Astrocyte of the spinal cord (primary cell): Measurements from ENCODE around the gene MCAM.
A peak's percentile ranks its signal among the peaks of the same experiment; 100 is the strongest.

ENCODE experiments used
- DNase-seq: peaks from one replicate; pipeline ENCODE4 v3.0.0; 2011; ENCODE audit warnings: low read depth, low spot score
- H3K4me3 ChIP-seq: 2 replicates; pipeline ENCODE4 v1.5.1; 2011; ENCODE audit warnings: low read depth, mild to moderate bottlenecking, low read length, moderate library complexity
- CTCF ChIP-seq: IDR thresholded peaks from 2 replicates; pipeline ENCODE4 v1.5.1; 2012; ENCODE audit warnings: low read depth, mild to moderate bottlenecking, low read length, inconsistent platforms
- in situ Hi-C: cut with HindIII; loops from 2 replicates; pipeline ENCODE4 v1.10.0; 2017; ENCODE audit warnings: low sequenced_read_pairs

MCAM gene

DNA sequence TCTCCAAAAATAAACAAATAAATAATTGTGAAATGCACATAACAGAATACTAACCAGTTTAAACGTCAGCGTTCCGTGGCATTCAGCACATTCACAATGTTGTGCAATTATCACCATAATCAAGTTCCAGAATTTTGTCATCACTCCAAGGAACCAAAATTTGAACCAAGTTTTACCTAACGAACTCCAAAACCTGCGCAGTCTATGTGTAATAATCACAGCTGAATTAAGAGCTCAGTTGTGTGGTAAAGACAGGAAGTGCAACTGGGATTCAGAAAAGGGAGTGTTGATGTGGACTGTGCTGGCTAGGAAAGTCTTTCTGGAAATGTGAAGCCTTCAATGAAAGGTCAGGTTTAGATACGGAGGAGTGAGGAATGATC lies 5.4 kb upstream of the MCAM start:
- TF ChIP-seq CTCF: no peak

GRCh38 chr11:119320776-119321524 lies 4.0 kb upstream of the MCAM start:
- in situ Hi-C loops: no loop called here

More for the DNA sequence above, 5.4 kb upstream of the MCAM start:
- in situ Hi-C loops: no loop called here
- no peak overlapping the region for H3K4me3 ChIP-seq
- DNase-seq: no peak

DNA sequence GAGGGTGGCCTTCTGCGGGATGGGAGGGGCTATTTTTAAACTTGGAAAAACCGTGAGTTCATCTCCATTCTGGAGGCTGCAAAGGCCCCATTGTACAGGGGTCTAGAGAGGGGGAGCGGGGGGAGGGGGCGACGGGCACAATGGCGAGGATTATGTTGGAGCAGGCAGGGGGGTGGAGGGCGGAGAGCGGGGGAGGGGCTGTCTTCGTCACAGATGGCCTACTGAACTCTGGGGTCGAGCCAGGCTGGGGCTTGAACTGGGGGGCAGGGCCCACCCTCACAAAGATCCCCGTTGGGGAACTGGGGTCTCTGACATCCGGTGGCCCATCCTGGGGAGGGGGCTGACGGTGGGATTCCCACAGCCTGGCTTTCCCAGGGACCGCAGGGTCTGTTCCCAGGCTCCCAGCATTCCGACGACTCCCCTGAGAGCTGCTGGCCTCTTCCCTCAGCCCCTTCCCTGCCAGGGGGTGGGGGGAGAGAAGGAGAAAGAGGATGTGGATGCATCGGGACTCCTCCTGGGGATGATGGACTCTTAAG lies 3.4 kb upstream of the MCAM start:
- in situ Hi-C loops: no loop called here
- no peak overlapping the region for H3K4me3 ChIP-seq
- no peak for TF ChIP-seq CTCF
- no peak for DNase-seq

More at GRCh38 chr11:119320776-119321524, 4.0 kb upstream of the MCAM start:
- peak; percentile 67 for DNase-seq
- no peak for TF ChIP-seq CTCF
- peak overlapping the region; percentile 28 for H3K4me3 ChIP-seq

GRCh38 chr11:119319700-119320239 lies 2.8 kb upstream of the MCAM start:
- no peak for TF ChIP-seq CTCF
- no peak overlapping the region for H3K4me3 ChIP-seq
- no peak for DNase-seq

GRCh38 chr11:119319136-119319699 lies 2.3 kb upstream of the MCAM start:
- no peak for DNase-seq
- H3K4me3 ChIP-seq: no peak overlapping the region
- in situ Hi-C loops: no loop called here
- TF ChIP-seq CTCF: no peak

More at GRCh38 chr11:119319700-119320239, 2.8 kb upstream of the MCAM start:
- in situ Hi-C loops: no loop called here

DNA sequence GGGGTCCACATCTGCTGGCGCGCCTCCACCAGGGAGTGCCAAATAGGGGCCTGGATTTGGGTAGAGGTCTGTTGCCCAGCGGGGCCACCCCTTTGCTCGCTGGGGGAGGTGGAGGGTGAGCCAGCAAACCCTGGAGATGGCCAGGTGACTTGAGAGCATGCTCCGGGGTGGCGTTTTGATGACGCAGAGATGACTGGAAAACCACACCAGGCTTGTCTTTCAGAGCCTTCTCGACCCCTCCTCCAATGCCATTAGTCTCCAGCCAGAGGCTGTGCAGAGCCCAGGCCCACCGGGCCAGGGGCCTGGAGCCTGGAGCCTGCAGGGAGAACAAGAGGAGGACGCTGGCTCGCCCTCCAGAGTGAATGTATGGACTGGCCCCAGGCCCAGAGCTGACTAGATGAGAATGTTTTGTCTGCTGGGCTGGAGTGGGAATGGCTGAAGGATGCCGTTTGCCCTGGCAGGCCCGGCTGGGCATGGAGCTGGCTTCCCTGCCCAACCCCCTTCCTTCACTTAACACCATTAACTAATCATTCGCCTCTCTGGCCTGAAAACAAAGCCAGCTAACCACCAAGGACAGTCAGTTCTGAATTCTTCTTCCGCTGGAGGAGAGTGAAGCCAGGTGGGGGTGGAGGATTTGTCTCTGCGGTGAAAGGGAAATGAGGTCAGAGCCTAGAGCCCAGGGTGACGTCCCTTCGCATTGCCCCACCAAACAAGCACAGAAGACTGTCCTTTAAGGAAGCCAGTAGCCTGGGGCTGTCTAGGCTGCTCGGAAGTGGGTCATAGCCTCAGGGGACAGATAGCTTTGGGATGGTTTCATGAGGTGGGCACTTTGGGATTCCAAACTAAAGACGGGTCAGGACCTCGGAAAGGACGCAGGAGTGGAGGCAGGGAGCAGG lies 1.6 kb upstream of the MCAM start:
- DNase-seq: peak; percentile 61
- in situ Hi-C loops: no loop called here
- no peak for TF ChIP-seq CTCF
- H3K4me3 ChIP-seq: no peak overlapping the region
